ENCODE results near the gene CDC42SE2. TPM values are rescaled to one million over a fixed set of nuclear protein-coding genes. Genes with fewer than 3 reads are reported as not detected.
A peak's percentile ranks its signal among the peaks of the same experiment; 100 is the strongest.

The CDC42SE2 gene, protein sequence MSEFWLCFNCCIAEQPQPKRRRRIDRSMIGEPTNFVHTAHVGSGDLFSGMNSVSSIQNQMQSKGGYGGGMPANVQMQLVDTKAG
- polyA plus RNA-seq: 10 to 100 TPM; 36.0 to 60.3 (median 55.0) TPM
- long read RNA-seq, donor 1, full-length matches to known transcripts: 9 of 32 reads
- long read RNA-seq, donor 1, partial matches to known transcripts: 7 of 32 reads
- long read RNA-seq, donor 1, other reads (novel, unspliced or antisense): 16 of 32 reads
- long read RNA-seq, donor 2, full-length matches to known transcripts: 2 of 9 reads
- long read RNA-seq, donor 2, partial matches to known transcripts: 0 of 9 reads
- long read RNA-seq, donor 2, other reads (novel, unspliced or antisense): 7 of 9 reads
- long read RNA-seq, donor 3, partial matches to known transcripts: 5 of 14 reads
- long read RNA-seq, donor 3, other reads (novel, unspliced or antisense): 8 of 14 reads
- long read RNA-seq, donor 4: 0 reads
- long read RNA-seq, donor 5: 0 reads
- long read RNA-seq, donor 6, transcript CDC42SE2-201 (6 exons, 3,591 nt): major isoform, 5 of 17 reads
- long read RNA-seq, donor 6, partial matches to known transcripts: 0 of 17 reads
- long read RNA-seq, donor 6, other reads (novel, unspliced or antisense): 12 of 17 reads
- long read RNA-seq, donor 7, partial matches to known transcripts: 0 of 9 reads
- long read RNA-seq, donor 7, other reads (novel, unspliced or antisense): 7 of 9 reads
- long read RNA-seq, donor 8: 0 reads
- long read RNA-seq, donor 9, partial matches to known transcripts: 0 of 2 reads
- long read RNA-seq, donor 9, other reads (novel, unspliced or antisense): 0 of 2 reads
- long read RNA-seq, donor 10, full-length matches to known transcripts: 3 of 28 reads
- long read RNA-seq, donor 10, partial matches to known transcripts: 5 of 28 reads
- long read RNA-seq, donor 10, other reads (novel, unspliced or antisense): 20 of 28 reads

DNA sequence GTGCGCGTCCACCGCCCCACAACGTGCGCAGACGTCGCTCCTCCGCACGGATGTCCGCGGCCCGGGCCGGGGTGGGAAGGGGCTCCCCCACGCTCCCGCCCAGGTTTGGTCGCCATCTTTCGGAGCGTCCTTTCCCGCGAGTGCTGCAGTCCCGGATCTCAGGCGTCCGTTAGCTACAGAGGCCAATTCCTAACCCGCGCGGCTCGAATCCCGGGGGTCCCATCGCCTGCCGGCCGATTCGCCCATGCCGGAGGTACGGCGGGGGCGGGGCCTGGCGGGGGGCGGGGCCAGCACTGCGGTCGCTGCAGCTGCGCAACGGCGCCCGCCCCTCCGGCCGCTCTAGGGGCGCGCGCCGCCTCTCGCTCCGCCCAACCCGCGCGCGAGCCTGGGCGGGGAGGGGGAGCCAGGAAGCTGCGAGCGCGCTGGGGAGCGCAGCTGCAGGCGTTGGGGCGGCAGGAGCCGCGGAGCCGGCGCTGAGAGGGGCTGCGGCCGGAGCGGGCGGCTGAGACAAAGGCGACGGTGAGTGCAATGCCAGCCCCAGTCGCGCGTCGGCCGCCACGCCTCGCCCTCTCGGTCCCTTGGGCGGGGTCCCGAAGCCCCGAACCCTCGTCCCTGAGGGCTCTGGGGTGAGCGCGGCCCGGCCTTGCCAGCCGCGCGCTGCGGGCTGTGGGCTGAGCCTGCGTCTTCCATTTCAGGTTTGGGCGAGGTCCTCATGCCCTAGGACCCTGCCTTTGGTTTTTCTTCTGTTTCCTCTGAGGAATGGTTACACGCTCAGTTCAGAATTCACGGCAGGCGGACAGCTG lies at the start of gene CDC42SE2:
CDC42SE2 (plus strand) TSS at position 406 of the 803 bp plus-strand sequence. CDS start 95,441 bp downstream, outside the sequence.
- H3K9me3 ChIP-seq (ENCODE audit: control insufficient read depth in 2 of 2, insufficient read depth in 1 of 2, low read depth in 1 of 2, low read length in 1 of 2): no peaks in the 10 kb centered on the region
- FAIRE-seq (no peak), DNase-seq (peak; percentile 91 to 94)
- peaks cover 0 to 2% (median 0%) of the 10 kb centered on the region in 3 donors for H3K4me1 ChIP-seq (ENCODE audit: control insufficient read depth in 3 of 3, insufficient read depth in 2 of 3, low read depth in 1 of 3, low read length in 2 of 3)
- WGBS, 3 donors: 0% methylated on average over 51 to 97 of the region's 97 CpGs
- peak within 1 kb of the TSS; percentile 76 to 98 (median 97) for H3K4me3 ChIP-seq (ENCODE audit: low read depth in 1 of 3, low read length in 3 of 3)
- H3K36me3 ChIP-seq (ENCODE audit: control insufficient read depth in 3 of 3, insufficient read depth in 2 of 3, low read depth in 1 of 3, low read length in 3 of 3): peaks cover 0 to 3% (median 0%) of the 10 kb centered on the region in 3 donors
- H3K27me3 ChIP-seq (ENCODE audit: control insufficient read depth in 3 of 3, insufficient read depth in 3 of 3, low read length in 3 of 3): no peaks in the 10 kb centered on the region
- peak within 1 kb of the TSS; percentile 87 to 99 (median 89) for H3K27ac ChIP-seq (ENCODE audit: low read depth in 1 of 3, low read length in 2 of 3)

DNA sequence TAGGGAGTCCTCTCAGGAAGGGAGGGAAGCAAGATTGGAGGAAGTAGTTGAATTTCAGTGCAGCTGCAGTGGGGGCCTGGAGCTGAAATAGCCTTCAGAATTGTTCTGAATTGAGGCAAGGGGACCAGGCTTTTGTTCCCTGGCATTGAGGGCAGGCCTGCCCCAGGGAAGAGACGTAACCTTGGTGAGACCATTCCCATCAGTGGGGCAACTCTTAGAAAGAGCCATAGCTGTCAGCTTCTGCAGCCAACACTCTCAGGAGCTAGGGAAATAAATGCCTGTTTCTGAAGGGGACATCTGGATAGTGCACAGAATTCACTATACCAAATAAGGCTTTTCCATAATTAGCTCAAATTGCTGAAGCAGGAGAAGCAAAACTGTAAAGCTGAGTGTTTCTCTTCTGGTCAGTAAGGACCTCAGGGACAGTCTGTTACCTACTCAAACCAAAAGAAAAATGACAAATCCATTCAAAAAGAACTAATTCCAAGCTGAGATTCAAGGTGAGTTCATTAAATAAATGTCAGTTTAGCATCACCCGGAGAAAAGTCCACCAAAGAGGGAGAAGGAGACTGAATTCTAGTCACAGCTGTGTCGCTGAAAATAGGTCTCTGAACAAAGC lies 49.1 kb upstream of the CDC42SE2 start:
- FAIRE-seq (no peak), DNase-seq (no peak)
- Histone ChIP-seq H3K4me3 (ENCODE audit: low read depth in 1 of 3, low read length in 3 of 3) (no peak overlapping the region), H3K4me1 (ENCODE audit: control insufficient read depth in 3 of 3, insufficient read depth in 2 of 3, low read depth in 1 of 3, low read length in 2 of 3) (peaks cover 0 to 3% (median 2%) of the 10 kb centered on the region in 3 donors), H3K27ac (ENCODE audit: low read depth in 1 of 3, low read length in 2 of 3) (no peak overlapping the region), H3K9me3 (ENCODE audit: control insufficient read depth in 2 of 2, insufficient read depth in 1 of 2, low read depth in 1 of 2, low read length in 1 of 2) (no peaks in the 10 kb centered on the region), H3K36me3 (ENCODE audit: control insufficient read depth in 3 of 3, insufficient read depth in 2 of 3, low read depth in 1 of 3, low read length in 3 of 3) (no peaks in the 10 kb centered on the region), H3K27me3 (ENCODE audit: control insufficient read depth in 3 of 3, insufficient read depth in 3 of 3, low read length in 3 of 3) (no peaks in the 10 kb centered on the region)
- WGBS, 3 donors: 72 to 91% (median 82%) methylated on average over 3 of the region's 3 CpGs

DNA sequence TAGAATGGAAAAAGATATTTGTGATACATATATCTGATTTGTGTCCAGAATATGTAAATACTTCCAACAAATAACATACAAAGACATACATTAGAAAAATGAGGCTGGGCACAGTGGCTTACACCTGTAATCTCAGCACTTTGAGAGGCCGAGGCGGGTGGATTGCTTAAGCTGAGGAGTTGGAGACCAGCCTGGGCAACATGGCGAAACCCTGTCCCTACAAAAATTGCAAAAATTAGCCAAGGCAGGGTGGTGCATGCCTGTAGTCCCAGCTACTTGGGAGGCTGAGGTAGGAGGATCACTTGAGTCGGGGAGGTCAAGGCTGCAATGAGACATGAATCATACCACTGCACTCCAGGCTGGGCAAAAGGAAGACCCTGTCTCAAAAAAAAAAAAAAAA lies 46.1 kb upstream of the CDC42SE2 start:
- 96 to 99% (median 96%) methylated on average over 4 of the region's 4 CpGs for WGBS, 3 donors
- H3K4me3 ChIP-seq (ENCODE audit: low read depth in 1 of 3, low read length in 3 of 3): no peak overlapping the region
- no peaks in the 10 kb centered on the region for H3K27me3 ChIP-seq (ENCODE audit: control insufficient read depth in 3 of 3, insufficient read depth in 3 of 3, low read length in 3 of 3)
- no peak for FAIRE-seq
- no peak overlapping the region for H3K27ac ChIP-seq (ENCODE audit: low read depth in 1 of 3, low read length in 2 of 3)
- no peak for DNase-seq
- no peaks in the 10 kb centered on the region for H3K36me3 ChIP-seq (ENCODE audit: control insufficient read depth in 3 of 3, insufficient read depth in 2 of 3, low read depth in 1 of 3, low read length in 3 of 3)
- H3K9me3 ChIP-seq (ENCODE audit: control insufficient read depth in 2 of 2, insufficient read depth in 1 of 2, low read depth in 1 of 2, low read length in 1 of 2): no peaks in the 10 kb centered on the region
- peaks cover 0 to 3% (median 0%) of the 10 kb centered on the region in 3 donors for H3K4me1 ChIP-seq (ENCODE audit: control insufficient read depth in 3 of 3, insufficient read depth in 2 of 3, low read depth in 1 of 3, low read length in 2 of 3)

DNA sequence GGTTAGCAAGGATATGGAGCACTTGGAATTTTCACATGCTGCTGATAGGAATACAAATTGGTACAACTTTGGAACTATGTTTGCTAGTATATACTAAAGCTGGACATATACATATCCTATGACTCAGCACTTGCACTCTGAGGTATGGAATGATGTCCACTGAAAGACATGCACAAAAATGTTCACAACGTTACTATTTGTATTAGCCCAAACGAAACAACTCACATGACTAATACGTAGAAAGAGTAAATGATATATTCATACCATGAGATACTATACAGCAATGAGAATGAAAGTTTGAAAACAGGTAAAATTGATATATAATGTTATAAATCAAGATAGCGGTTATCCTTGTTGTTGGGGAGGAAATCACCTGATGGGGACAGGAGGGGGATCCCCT lies 45.5 kb upstream of the CDC42SE2 start:
- FAIRE-seq (no peak), DNase-seq (no peak)
- Histone ChIP-seq H3K9me3 (ENCODE audit: control insufficient read depth in 2 of 2, insufficient read depth in 1 of 2, low read depth in 1 of 2, low read length in 1 of 2) (no peaks in the 10 kb centered on the region), H3K36me3 (ENCODE audit: control insufficient read depth in 3 of 3, insufficient read depth in 2 of 3, low read depth in 1 of 3, low read length in 3 of 3) (no peaks in the 10 kb centered on the region), H3K27me3 (ENCODE audit: control insufficient read depth in 3 of 3, insufficient read depth in 3 of 3, low read length in 3 of 3) (no peaks in the 10 kb centered on the region), H3K27ac (ENCODE audit: low read depth in 1 of 3, low read length in 2 of 3) (no peak overlapping the region), H3K4me1 (ENCODE audit: control insufficient read depth in 3 of 3, insufficient read depth in 2 of 3, low read depth in 1 of 3, low read length in 2 of 3) (peaks cover 0 to 5% (median 0%) of the 10 kb centered on the region in 3 donors), H3K4me3 (ENCODE audit: low read depth in 1 of 3, low read length in 3 of 3) (no peak overlapping the region)
- 69 to 86% (median 84%) methylated on average over 4 of the region's 4 CpGs for WGBS, 3 donors

DNA sequence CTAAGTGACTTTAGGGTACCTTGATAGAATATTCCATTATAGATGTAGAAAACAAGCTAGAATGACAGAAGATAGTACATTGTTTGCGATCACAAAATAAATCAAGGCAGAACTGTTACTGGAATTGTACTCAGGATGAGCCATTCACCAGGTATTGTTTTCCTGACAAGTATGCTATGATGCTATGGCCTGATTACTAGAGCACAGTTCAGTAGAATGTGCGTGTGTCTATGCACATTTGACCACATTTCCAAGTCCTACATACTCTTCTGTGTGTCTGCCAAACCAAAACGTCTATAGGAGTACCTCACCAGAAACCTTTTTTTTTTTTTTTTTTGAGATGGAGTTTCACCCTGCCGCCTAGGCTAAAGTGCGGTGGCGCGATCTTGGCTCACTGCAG lies 43.3 kb upstream of the CDC42SE2 start:
- 88 to 92% (median 91%) methylated on average over 7 of the region's 7 CpGs for WGBS, 3 donors
- DNase-seq (no peak), FAIRE-seq (no peak)
- Histone ChIP-seq H3K27ac (ENCODE audit: low read depth in 1 of 3, low read length in 2 of 3) (no peak overlapping the region), H3K9me3 (ENCODE audit: control insufficient read depth in 2 of 2, insufficient read depth in 1 of 2, low read depth in 1 of 2, low read length in 1 of 2) (no peaks in the 10 kb centered on the region), H3K4me1 (ENCODE audit: control insufficient read depth in 3 of 3, insufficient read depth in 2 of 3, low read depth in 1 of 3, low read length in 2 of 3) (peaks cover 3 to 19% (median 11%) of the 10 kb centered on the region in 3 donors), H3K27me3 (ENCODE audit: control insufficient read depth in 3 of 3, insufficient read depth in 3 of 3, low read length in 3 of 3) (no peaks in the 10 kb centered on the region), H3K4me3 (ENCODE audit: low read depth in 1 of 3, low read length in 3 of 3) (no peak overlapping the region), H3K36me3 (ENCODE audit: control insufficient read depth in 3 of 3, insufficient read depth in 2 of 3, low read depth in 1 of 3, low read length in 3 of 3) (no peaks in the 10 kb centered on the region)

DNA sequence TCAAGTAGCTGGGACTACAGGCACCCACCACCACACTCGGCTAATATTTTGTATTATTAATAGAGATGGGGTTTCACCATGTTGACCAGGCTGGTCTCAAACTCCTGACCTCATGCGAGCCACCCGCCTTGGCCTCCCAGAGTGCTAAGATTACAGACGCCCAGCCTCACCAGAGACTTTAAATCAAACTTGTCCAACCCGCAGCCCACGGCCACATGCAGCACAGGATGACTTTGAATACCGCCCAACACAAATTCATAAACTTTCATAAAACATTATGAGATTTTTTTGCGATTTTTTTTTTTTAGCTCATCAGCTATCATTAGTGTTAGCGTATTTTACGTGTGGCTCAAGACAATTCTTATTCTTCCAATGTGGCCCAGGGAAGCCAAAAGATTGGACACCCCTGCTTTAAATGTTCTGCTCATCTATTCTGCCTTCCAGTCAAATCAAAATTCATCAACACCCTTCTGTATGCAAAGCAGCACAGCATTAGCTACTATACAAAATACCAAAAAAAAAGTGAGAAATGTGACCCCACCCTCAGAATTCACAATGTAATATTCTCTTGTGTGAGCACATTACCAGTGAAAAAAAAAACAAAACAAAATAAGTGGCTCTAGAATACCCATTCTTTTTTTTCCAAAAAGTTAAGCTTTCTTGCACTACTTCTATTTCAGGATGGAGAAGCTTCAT lies 42.7 kb upstream of the CDC42SE2 start:
- Histone ChIP-seq H3K27me3 (ENCODE audit: control insufficient read depth in 3 of 3, insufficient read depth in 3 of 3, low read length in 3 of 3) (no peaks in the 10 kb centered on the region), H3K4me1 (ENCODE audit: control insufficient read depth in 3 of 3, insufficient read depth in 2 of 3, low read depth in 1 of 3, low read length in 2 of 3) (peaks cover 3 to 19% (median 11%) of the 10 kb centered on the region in 3 donors), H3K4me3 (ENCODE audit: low read depth in 1 of 3, low read length in 3 of 3) (no peak overlapping the region), H3K36me3 (ENCODE audit: control insufficient read depth in 3 of 3, insufficient read depth in 2 of 3, low read depth in 1 of 3, low read length in 3 of 3) (no peaks in the 10 kb centered on the region), H3K27ac (ENCODE audit: low read depth in 1 of 3, low read length in 2 of 3) (no peak overlapping the region), H3K9me3 (ENCODE audit: control insufficient read depth in 2 of 2, insufficient read depth in 1 of 2, low read depth in 1 of 2, low read length in 1 of 2) (no peaks in the 10 kb centered on the region)
- FAIRE-seq: no peak
- WGBS, 3 donors: 95 to 96% (median 95%) methylated on average over 10 of the region's 10 CpGs
- no peak for DNase-seq

DNA sequence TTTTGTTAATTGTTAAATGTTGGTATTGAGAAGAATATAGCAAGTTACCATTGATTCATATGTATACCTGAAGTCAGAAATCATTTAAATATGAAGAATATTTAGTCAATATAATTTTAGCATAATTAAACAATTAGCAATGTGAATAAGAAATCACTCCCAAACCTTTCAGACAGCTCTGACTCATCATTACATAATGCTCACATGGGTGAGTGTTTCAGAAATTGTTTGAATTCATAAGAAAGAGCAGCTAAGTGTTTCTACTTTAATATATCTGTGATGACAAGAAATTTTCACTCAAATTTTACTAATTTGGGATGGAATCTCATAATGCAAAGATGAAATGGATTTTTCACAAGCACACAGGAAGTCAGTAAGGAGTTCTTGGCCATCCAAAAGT lies 42.0 kb upstream of the CDC42SE2 start:
- DNase-seq: no peak
- H3K27me3 ChIP-seq (ENCODE audit: control insufficient read depth in 3 of 3, insufficient read depth in 3 of 3, low read length in 3 of 3): no peaks in the 10 kb centered on the region
- H3K9me3 ChIP-seq (ENCODE audit: control insufficient read depth in 2 of 2, insufficient read depth in 1 of 2, low read depth in 1 of 2, low read length in 1 of 2): no peaks in the 10 kb centered on the region
- no peak overlapping the region for H3K27ac ChIP-seq (ENCODE audit: low read depth in 1 of 3, low read length in 2 of 3)
- FAIRE-seq: no peak
- no peaks in the 10 kb centered on the region for H3K36me3 ChIP-seq (ENCODE audit: control insufficient read depth in 3 of 3, insufficient read depth in 2 of 3, low read depth in 1 of 3, low read length in 3 of 3)
- H3K4me1 ChIP-seq (ENCODE audit: control insufficient read depth in 3 of 3, insufficient read depth in 2 of 3, low read depth in 1 of 3, low read length in 2 of 3): peaks cover 6 to 19% (median 11%) of the 10 kb centered on the region in 3 donors
- H3K4me3 ChIP-seq (ENCODE audit: low read depth in 1 of 3, low read length in 3 of 3): no peak overlapping the region

Data from small intestine (tissue), 16 donors.